Neural progenitor cell (in vitro differentiated cells): ENCODE data around the gene CXCR3. TPM values are rescaled to one million over a fixed set of nuclear protein-coding genes. Genes with fewer than 3 reads are reported as not detected.

ENCODE experiments used
- DNase-seq: peaks from one replicate; pipeline ENCODE4 v3.0.0-alpha.2; 2016; ENCODE audit warnings: low spot score
- H2AFZ ChIP-seq: fragments of 200-600 bp; sonication (generic); replicated peaks from 2 replicates; pipeline ENCODE4 v1.6.1; 2016; ENCODE audit warnings: antibody characterized with exemption
- H3F3A ChIP-seq: fragments of 200-600 bp; sonication (generic); 2 replicates; pipeline ENCODE4 v1.6.1; 2016; ENCODE audit warnings: antibody characterized with exemption, low read depth
- H3K27ac ChIP-seq: fragments of 200-600 bp; sonication (generic); 2 replicates; pipeline ENCODE4 v1.5.1; 2016; ENCODE audit warnings: mild to moderate bottlenecking
- H3K27me3 ChIP-seq: fragments of 200-600 bp; sonication (generic); 2 replicates; pipeline ENCODE4 v1.6.1; 2016; ENCODE audit warnings: mild to moderate bottlenecking, moderate library complexity
- H3K36me3 ChIP-seq: fragments of 200-600 bp; sonication (generic); 2 replicates; pipeline ENCODE4 v1.5.1; 2016
- H3K4me1 ChIP-seq: fragments of 200-600 bp; sonication (generic); 2 replicates; pipeline ENCODE4 v1.6.1; 2016; ENCODE audit warnings: mixed run types
- H3K4me2 ChIP-seq: fragments of 200-600 bp; sonication (generic); 2 replicates; pipeline ENCODE4 v1.6.1; 2016
- H3K4me3 ChIP-seq: fragments of 200-600 bp; sonication (generic); 2 replicates; pipeline ENCODE4 v1.5.1; 2016
- H3K79me2 ChIP-seq: fragments of 200-600 bp; sonication (generic); 2 replicates; pipeline ENCODE4 v1.6.1; 2016; ENCODE audit warnings: low read depth
- H3K9ac ChIP-seq: fragments of 200-600 bp; sonication (generic); 2 replicates; pipeline ENCODE4 v1.6.1; 2016
- H3K9me3 ChIP-seq: fragments of 200-600 bp; sonication (generic); 2 replicates; pipeline ENCODE4 v1.5.1; 2016; ENCODE audit warnings: low read depth
- H4K20me1 ChIP-seq: fragments of 200-600 bp; sonication (generic); 2 replicates; pipeline ENCODE4 v1.6.1; 2016; ENCODE audit warnings: low read depth
- H3K27ac Mint-ChIP-seq: 3 replicates; pipeline ENCODE4 v1.8.0; 2021; ENCODE audit warnings: mixed read lengths
- H3K27me3 Mint-ChIP-seq: 2 replicates; pipeline ENCODE4 v1.8.0; 2022; ENCODE audit warnings: low read depth, mild to moderate bottlenecking, inconsistent platforms, moderate library complexity, mixed read lengths; ENCODE audit not compliant: insufficient read depth
- H3K36me3 Mint-ChIP-seq: 3 replicates; pipeline ENCODE4 v1.8.0; 2021; ENCODE audit warnings: mixed read lengths
- H3K4me1 Mint-ChIP-seq: 3 replicates; pipeline ENCODE4 v1.8.0; 2021; ENCODE audit warnings: mixed read lengths
- H3K4me3 Mint-ChIP-seq: 3 replicates; pipeline ENCODE4 v1.8.0; 2021; ENCODE audit warnings: mild to moderate bottlenecking, moderate library complexity, mixed read lengths
- H3K9me3 Mint-ChIP-seq: 3 replicates; pipeline ENCODE4 v1.8.0; 2020; ENCODE audit warnings: mixed read lengths
- EZH2 ChIP-seq: fragments of 200-600 bp; sonication (generic); IDR thresholded peaks from 2 replicates; pipeline ENCODE4 v1.6.1; 2017; ENCODE audit warnings: antibody characterized with exemption, mild to moderate bottlenecking, moderate library complexity
- EZH2phosphoT487 ChIP-seq: fragments of 200-600 bp; sonication (generic); IDR thresholded peaks from 2 replicates; pipeline ENCODE4 v1.6.1; 2017; ENCODE audit warnings: antibody characterized with exemption
- total RNA-seq: library from RNA; depleted of rRNA; stranded (reverse); fragments of >200 nt; gene quantifications from 2 replicates; pipeline ENCODE4 v1.2.3, GENCODE V29; 2015; ENCODE audit warnings: low replicate concordance
- TF ChIP-seq, protein P1 (sequence below): fragments of 200-600 bp; sonication (generic); IDR thresholded peaks from 2 replicates; pipeline ENCODE4 v1.5.1; 2017; ENCODE audit warnings: antibody characterized with exemption, mild to moderate bottlenecking

CXCR3 gene
- total RNA-seq, 1 donor from 2014 or later = not detected

DNA sequence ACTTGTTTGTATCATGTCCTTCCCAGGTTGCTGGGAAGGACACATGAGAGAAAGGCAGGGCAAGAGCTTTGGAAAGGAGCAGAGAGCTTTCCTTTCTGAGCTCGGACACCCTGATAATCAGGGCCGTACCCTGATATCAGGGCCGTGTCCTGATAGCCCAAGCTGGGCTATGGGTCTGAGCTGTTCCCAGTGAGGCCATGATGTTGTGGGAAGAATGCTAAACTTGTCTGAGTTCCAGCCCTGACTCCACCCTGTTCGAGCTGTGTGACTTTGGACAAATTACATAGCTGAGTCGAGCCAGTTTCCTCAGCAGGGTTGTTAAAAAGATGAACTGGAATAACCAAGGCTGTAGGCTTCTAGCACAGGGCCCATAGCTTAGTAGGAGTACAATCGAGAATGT, 3.3 kb upstream of the CXCR3 start:
- Mint-ChIP-seq H3K27me3 (peaks cover 2% of the 10 kb centered on the region), H3K4me3 (no peak overlapping the region), H3K4me1 (no peaks in the 10 kb centered on the region), H3K27ac (no peak overlapping the region), H3K9me3 (peaks cover 9% of the 10 kb centered on the region), H3K36me3 (peaks cover 2% of the 10 kb centered on the region)
- no peak overlapping the region for H3K4me3 ChIP-seq
- no peaks in the 10 kb centered on the region for H3K79me2 ChIP-seq
- H3K9me3 ChIP-seq = no peaks in the 10 kb centered on the region
- H3K27ac ChIP-seq = no peak overlapping the region
- H2AFZ ChIP-seq = no peak overlapping the region
- no peak overlapping the region for H3K4me2 ChIP-seq
- TF ChIP-seq EZH2 (no peak), EZH2phosphoT487 (no peak)
- TF ChIP-seq, protein P1, sequence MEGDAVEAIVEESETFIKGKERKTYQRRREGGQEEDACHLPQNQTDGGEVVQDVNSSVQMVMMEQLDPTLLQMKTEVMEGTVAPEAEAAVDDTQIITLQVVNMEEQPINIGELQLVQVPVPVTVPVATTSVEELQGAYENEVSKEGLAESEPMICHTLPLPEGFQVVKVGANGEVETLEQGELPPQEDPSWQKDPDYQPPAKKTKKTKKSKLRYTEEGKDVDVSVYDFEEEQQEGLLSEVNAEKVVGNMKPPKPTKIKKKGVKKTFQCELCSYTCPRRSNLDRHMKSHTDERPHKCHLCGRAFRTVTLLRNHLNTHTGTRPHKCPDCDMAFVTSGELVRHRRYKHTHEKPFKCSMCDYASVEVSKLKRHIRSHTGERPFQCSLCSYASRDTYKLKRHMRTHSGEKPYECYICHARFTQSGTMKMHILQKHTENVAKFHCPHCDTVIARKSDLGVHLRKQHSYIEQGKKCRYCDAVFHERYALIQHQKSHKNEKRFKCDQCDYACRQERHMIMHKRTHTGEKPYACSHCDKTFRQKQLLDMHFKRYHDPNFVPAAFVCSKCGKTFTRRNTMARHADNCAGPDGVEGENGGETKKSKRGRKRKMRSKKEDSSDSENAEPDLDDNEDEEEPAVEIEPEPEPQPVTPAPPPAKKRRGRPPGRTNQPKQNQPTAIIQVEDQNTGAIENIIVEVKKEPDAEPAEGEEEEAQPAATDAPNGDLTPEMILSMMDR = no peak
- no peaks in the 10 kb centered on the region for H4K20me1 ChIP-seq
- no peaks in the 10 kb centered on the region for H3K27me3 ChIP-seq
- H3K9ac ChIP-seq = no peak overlapping the region
- no peak for DNase-seq
- H3K4me1 ChIP-seq = no peaks in the 10 kb centered on the region
- H3K36me3 ChIP-seq = no peaks in the 10 kb centered on the region
- no peaks in the 10 kb centered on the region for H3F3A ChIP-seq

DNA sequence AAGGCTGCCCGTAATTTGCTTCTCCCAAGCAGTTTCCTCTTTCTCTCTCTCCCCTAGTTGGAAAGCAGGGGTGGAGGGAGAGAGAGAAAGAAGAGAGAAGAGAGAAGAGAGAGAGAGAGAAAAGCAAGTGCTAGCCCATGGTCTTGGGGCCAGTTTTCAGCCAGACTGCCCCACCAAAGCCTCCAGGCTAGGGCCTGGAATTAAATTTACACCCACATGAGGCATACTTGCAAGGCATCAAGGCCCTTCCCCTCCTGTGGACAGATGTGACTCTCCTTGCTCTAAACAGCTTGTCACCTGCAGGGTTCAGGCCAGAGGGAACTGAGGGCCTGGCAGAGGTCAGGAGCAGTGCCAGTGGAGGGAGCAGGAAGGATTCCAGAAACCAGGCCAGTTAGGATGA, 1.7 kb upstream of the CXCR3 start:
- no peaks in the 10 kb centered on the region for H4K20me1 ChIP-seq
- Mint-ChIP-seq H3K27ac (no peak overlapping the region), H3K4me3 (no peak overlapping the region), H3K4me1 (no peaks in the 10 kb centered on the region), H3K9me3 (peaks cover 19% of the 10 kb centered on the region), H3K27me3 (peaks cover 4% of the 10 kb centered on the region), H3K36me3 (peaks cover 2% of the 10 kb centered on the region)
- no peaks in the 10 kb centered on the region for H3K27me3 ChIP-seq
- DNase-seq = no peak
- no peak overlapping the region for H3K4me2 ChIP-seq
- no peaks in the 10 kb centered on the region for H3F3A ChIP-seq
- H3K36me3 ChIP-seq = no peaks in the 10 kb centered on the region
- no peak overlapping the region for H2AFZ ChIP-seq
- no peak overlapping the region for H3K27ac ChIP-seq
- no peaks in the 10 kb centered on the region for H3K79me2 ChIP-seq
- H3K4me1 ChIP-seq = no peaks in the 10 kb centered on the region
- TF ChIP-seq, protein P1 = no peak
- no peak for TF ChIP-seq EZH2phosphoT487
- no peak for TF ChIP-seq EZH2
- H3K9me3 ChIP-seq = no peaks in the 10 kb centered on the region
- no peak overlapping the region for H3K4me3 ChIP-seq
- no peak overlapping the region for H3K9ac ChIP-seq

DNA sequence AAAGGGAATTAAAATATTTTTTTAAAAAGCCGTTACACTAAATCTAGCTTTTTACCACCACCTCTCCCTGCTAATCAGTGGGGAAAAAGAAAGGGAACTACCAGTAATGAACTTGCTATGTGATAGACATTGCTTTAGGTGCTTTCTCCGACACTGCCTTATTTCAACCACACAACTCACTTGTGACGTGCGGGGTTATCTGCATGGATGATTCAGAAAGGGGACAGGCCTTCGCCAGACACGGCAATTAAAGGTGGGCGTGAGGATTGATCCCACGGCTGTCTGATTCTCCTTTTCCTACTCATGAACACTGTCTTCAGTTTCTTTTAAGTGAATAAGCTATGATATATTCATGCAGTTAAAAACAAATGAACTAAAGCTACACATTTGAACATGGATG, 882 bp upstream of the CXCR3 start:
- H3K9ac ChIP-seq = no peak overlapping the region
- H2AFZ ChIP-seq = no peak overlapping the region
- H3K27me3 ChIP-seq = no peaks in the 10 kb centered on the region
- no peaks in the 10 kb centered on the region for H3K36me3 ChIP-seq
- TF ChIP-seq EZH2 (no peak), EZH2phosphoT487 (no peak)
- TF ChIP-seq, protein P1 = no peak
- no peak overlapping the region for H3K4me2 ChIP-seq
- H3K27ac ChIP-seq = no peak overlapping the region
- H3F3A ChIP-seq = no peaks in the 10 kb centered on the region
- no peaks in the 10 kb centered on the region for H3K4me1 ChIP-seq
- H3K4me3 ChIP-seq = no peak overlapping the region
- H4K20me1 ChIP-seq = no peaks in the 10 kb centered on the region
- Mint-ChIP-seq H3K9me3 (peaks cover 21% of the 10 kb centered on the region), H3K4me3 (no peak overlapping the region), H3K4me1 (no peaks in the 10 kb centered on the region), H3K36me3 (peaks cover 2% of the 10 kb centered on the region), H3K27me3 (peaks cover 4% of the 10 kb centered on the region), H3K27ac (no peak overlapping the region)
- no peaks in the 10 kb centered on the region for H3K9me3 ChIP-seq
- no peak for DNase-seq
- no peaks in the 10 kb centered on the region for H3K79me2 ChIP-seq
